Tibial nerve (tissue), 4 donors: ENCODE data around the gene NPM1. TPM values are rescaled to one million over a fixed set of nuclear protein-coding genes. Genes with fewer than 3 reads are reported as not detected.
"Not testable (repeated sequence)": the region's sequence is repeated elsewhere in the genome, so short reads cannot be mapped to it uniquely, and the experiment has no call there.

Source experiments
- DNase-seq, 2 donors: peaks; one replicate each; pipeline ENCODE4 v3.0.0-alpha.2; 2019; ENCODE audit warnings: low spot score in 2 of 2
- H3K27ac ChIP-seq, 4 donors: fragments of 200-600 bp; sonication (generic) in 3 of 4; one replicate each; pipeline ENCODE4 v1.5.1; 2017 to 2019; ENCODE audit warnings: mild to moderate bottlenecking in 1 of 4
- H3K27me3 ChIP-seq, 2 donors: fragments of 200-600 bp; sonication (generic) in 1 of 2; one replicate each; pipeline versions ENCODE4 v1.5.1 to v1.6.0; 2017 to 2019
- H3K36me3 ChIP-seq, 3 donors: fragments of 200-600 bp; sonication (generic); one replicate each; pipeline ENCODE4 v1.5.1; 2018 to 2019
- H3K4me1 ChIP-seq, 4 donors: fragments of 200-600 bp; sonication (generic) in 3 of 4; one replicate each; pipeline ENCODE4 v1.5.1; 2017 to 2019
- H3K4me3 ChIP-seq, 4 donors: fragments of 200-600 bp; sonication (generic) in 3 of 4; one replicate each; pipeline ENCODE4 v1.5.1; 2017 to 2019; ENCODE audit warnings: mild to moderate bottlenecking in 1 of 4, moderate library complexity in 1 of 4
- H3K9me3 ChIP-seq, 4 donors: fragments of 200-600 bp; sonication (generic) in 3 of 4; one replicate each; pipeline ENCODE4 v1.5.1; 2017 to 2019
- CTCF ChIP-seq, 5 experiments: fragments of 200-600 bp in 3 of 5; fragments of 450-650 bp in 2 of 5; sonication (generic) in 3 of 5; IDR thresholded peaks; one replicate each; pipeline ENCODE4 v1.5.1; 2016 to 2019; ENCODE audit warnings: antibody characterized with exemption in 5 of 5, mild to moderate bottlenecking in 3 of 5, moderate library complexity in 2 of 5
- EP300 ChIP-seq, 2 donors: sonication (generic); formaldehyde crosslinking; IDR thresholded peaks; one replicate each; pipeline ENCODE4 v1.6.1; 2017; ENCODE audit warnings: antibody characterized with exemption in 2 of 2, mild to moderate bottlenecking in 1 of 2
- POLR2A ChIP-seq, 2 donors: fragments of 450-650 bp; IDR thresholded peaks; one replicate each; pipeline ENCODE4 v1.6.1; 2017; ENCODE audit warnings: antibody characterized with exemption in 2 of 2, mild to moderate bottlenecking in 2 of 2, moderate library complexity in 2 of 2
- WGBS, 2 donors: methylation state at CpG; one replicate each; pipeline ENCODE4 v1.1.5; 2018; 5-methylcytosine and 5-hydroxymethylcytosine counted together
- total RNA-seq, 4 donors: library from RNA; depleted of rRNA; stranded (reverse); fragments of >200 nt; gene quantifications; one replicate each; pipeline ENCODE4 v1.1.0, GENCODE V29; 2016

The NPM1 gene
- total RNA-seq, 4 donors from 2014 or later = 422 to 496 (median 444) TPM

GRCh38 chr5:171344936-171345608 is 42.6 kb upstream of the NPM1 start:
- Histone ChIP-seq H3K36me3 (no peaks in the 10 kb centered on the region), H3K27me3 (peaks cover 0 to 25% of the 10 kb centered on the region in 2 donors), H3K4me1 (no peaks in the 10 kb centered on the region), H3K27ac (no peak overlapping the region), H3K4me3 (no peak overlapping the region), H3K9me3 (no peaks in the 10 kb centered on the region)
- WGBS, 2 donors = 90 to 94% methylated on average over 19 of the region's 19 CpGs
- DNase-seq = no peak
- TF ChIP-seq CTCF (IDR thresholded peaks at IDR 0.05) (no peak), POLR2A (IDR thresholded peaks at IDR 0.05) (no peak), EP300 (IDR thresholded peaks at IDR 0.05) (no peak)

DNA sequence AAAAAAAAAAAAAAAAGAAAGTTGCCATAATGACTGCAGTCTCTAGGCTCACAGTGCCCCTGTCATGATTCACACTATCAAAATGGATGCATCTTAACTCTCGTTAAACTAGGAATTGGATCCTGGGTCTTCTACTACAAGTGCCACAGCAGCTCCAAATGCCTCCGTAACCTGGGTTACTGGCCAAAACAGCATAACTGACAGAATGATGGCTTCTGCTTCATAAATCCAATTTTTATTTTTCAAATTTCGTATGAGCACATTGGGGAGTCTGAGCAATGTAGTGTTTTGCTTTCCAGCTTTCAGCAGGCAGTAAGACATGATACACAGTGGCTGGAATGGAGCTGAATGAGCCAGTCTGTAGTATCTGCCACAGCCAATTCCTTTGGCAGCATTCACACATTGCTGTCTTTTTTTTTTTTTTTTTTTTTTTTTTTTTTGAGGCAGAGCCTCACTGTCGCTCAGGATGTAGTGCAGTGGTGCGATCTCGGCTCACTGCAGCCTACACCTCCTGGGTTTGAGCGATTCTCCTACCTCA is 36.0 kb upstream of the NPM1 start:
- H3K4me3 ChIP-seq = no peak overlapping the region
- H3K27me3 ChIP-seq = no peaks in the 10 kb centered on the region
- no peak overlapping the region for H3K27ac ChIP-seq
- DNase-seq = no peak
- no peak for TF ChIP-seq CTCF (IDR thresholded peaks at IDR 0.05)
- no peak for TF ChIP-seq EP300 (IDR thresholded peaks at IDR 0.05)
- TF ChIP-seq POLR2A (IDR thresholded peaks at IDR 0.05) = no peak
- no peaks in the 10 kb centered on the region for H3K36me3 ChIP-seq
- WGBS, 2 donors = 77 to 93% methylated on average over 7 of the region's 7 CpGs
- no peaks in the 10 kb centered on the region for H3K4me1 ChIP-seq
- no peaks in the 10 kb centered on the region for H3K9me3 ChIP-seq

DNA sequence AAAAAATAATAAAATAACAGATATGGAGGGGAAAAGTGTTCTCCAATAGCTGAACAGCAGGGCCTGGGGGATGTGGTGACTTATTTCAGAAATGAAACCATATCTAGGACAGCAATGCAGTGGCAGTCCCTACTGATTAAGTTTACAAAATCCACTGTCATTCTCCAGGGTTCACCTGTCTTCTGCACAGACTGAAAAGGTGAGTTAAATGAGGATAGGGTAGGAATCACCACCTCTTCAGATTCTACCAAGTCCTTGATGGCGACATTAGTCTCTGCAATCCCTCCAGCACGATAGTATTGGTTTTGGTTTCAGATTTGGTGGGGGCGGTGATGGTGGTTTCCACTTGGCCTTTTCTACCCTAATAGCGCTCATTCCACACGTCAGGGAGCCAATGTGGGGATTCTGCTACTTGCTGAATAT is 32.3 kb upstream of the NPM1 start:
- H3K36me3 ChIP-seq = no peaks in the 10 kb centered on the region
- WGBS, 2 donors = 91 to 92% methylated on average over 5 of the region's 5 CpGs
- no peak for DNase-seq
- no peaks in the 10 kb centered on the region for H3K27me3 ChIP-seq
- H3K27ac ChIP-seq = no peak overlapping the region
- no peak for TF ChIP-seq EP300 (IDR thresholded peaks at IDR 0.05)
- TF ChIP-seq POLR2A (IDR thresholded peaks at IDR 0.05) = no peak
- no peak for TF ChIP-seq CTCF (IDR thresholded peaks at IDR 0.05)
- no peaks in the 10 kb centered on the region for H3K9me3 ChIP-seq
- H3K4me1 ChIP-seq = no peaks in the 10 kb centered on the region
- peak overlapping the region in 1 of 4 donors; percentile 9 for H3K4me3 ChIP-seq

DNA sequence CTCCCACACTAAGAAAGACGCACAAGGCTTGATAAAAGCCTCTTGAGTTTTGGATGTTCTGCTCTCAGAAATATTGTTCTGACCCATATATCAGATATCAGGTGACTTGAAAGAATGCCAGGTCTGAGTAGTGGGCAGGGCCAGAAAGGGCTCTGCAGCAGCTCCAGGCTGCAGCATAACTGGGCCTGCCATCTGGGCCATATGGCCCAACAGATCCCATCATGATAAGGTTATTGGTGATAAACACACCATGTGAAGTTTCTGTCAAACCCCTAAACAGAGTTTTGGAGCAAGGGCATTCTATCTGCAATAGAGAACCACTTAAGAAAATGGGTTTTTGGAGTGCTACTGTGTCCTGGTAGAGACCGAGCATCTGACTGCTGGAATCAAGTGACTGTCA is 29.8 kb upstream of the NPM1 start:
- no peaks in the 10 kb centered on the region for H3K27me3 ChIP-seq
- no peak for DNase-seq
- no peaks in the 10 kb centered on the region for H3K36me3 ChIP-seq
- H3K4me1 ChIP-seq = no peaks in the 10 kb centered on the region
- 93 to 95% methylated on average over 2 of the region's 2 CpGs for WGBS, 2 donors
- no peaks in the 10 kb centered on the region for H3K9me3 ChIP-seq
- TF ChIP-seq POLR2A (IDR thresholded peaks at IDR 0.05) (no peak), CTCF (IDR thresholded peaks at IDR 0.05) (no peak), EP300 (IDR thresholded peaks at IDR 0.05) (no peak)
- no peak overlapping the region for H3K27ac ChIP-seq
- H3K4me3 ChIP-seq = no peak overlapping the region

GRCh38 chr5:171361151-171361550 is 26.5 kb upstream of the NPM1 start:
- not testable (repeated sequence) for H3K36me3 ChIP-seq, H3K4me3 ChIP-seq, H3K27ac ChIP-seq, H3K27me3 ChIP-seq, H3K9me3 ChIP-seq, DNase-seq, H3K4me1 ChIP-seq
- WGBS, 2 donors = 71 to 79% methylated on average over 7 of the region's 7 CpGs

- not testable (repeated sequence) for H3K4me3 ChIP-seq
Observed at GRCh38 chr5:171363249-171363648, 24.4 kb upstream of the NPM1 start.

More at GRCh38 chr5:171363249-171363648, 24.4 kb upstream of the NPM1 start:
- not testable (repeated sequence) for H3K27me3 ChIP-seq, H3K36me3 ChIP-seq, H3K9me3 ChIP-seq, H3K4me1 ChIP-seq, H3K27ac ChIP-seq, DNase-seq
- 92 to 96% methylated on average over 3 of the region's 3 CpGs for WGBS, 2 donors
